K562 (cell line): ENCODE results near the gene MAML3.

Source experiments
- BRD4 ChIP-seq: fragments of 200-600 bp; sonication (generic); IDR thresholded peaks from 2 replicates; pipeline ENCODE4 v1.6.1; 2017; ENCODE audit warnings: inconsistent platforms
- E4F1 ChIP-seq: fragments of 250-450 bp; sonication (Bioruptor Pico); IDR thresholded peaks from 2 replicates; pipeline ENCODE4 v1.5.0; 2021; ENCODE audit warnings: mild to moderate bottlenecking, borderline replicate concordance
- MAFK ChIP-seq: IDR thresholded peaks from 2 replicates; pipeline ENCODE4 v1.6.1; 2011; ENCODE audit warnings: low read length, improper control_type of control experiment
- NFIX ChIP-seq: fragments of 250-450 bp; sonication (Bioruptor Pico); IDR thresholded peaks from 2 replicates; pipeline ENCODE4 v1.4.0; 2020; ENCODE audit warnings: low read depth, mild to moderate bottlenecking, moderate library complexity
- NFYB ChIP-seq: IDR thresholded peaks from 2 replicates; pipeline ENCODE4 v1.6.1; 2011; ENCODE audit warnings: mild to moderate bottlenecking, moderate library complexity; ENCODE audit not compliant: insufficient read length; ENCODE audit errors: extremely low read depth
- POLR2AphosphoS5 ChIP-seq: IDR thresholded peaks from 2 replicates; pipeline ENCODE4 v1.6.1; 2011; ENCODE audit warnings: mild to moderate bottlenecking, low read depth, low read length, moderate library complexity; ENCODE audit not compliant: control insufficient read depth, insufficient read depth
- TFAM ChIP-seq: fragments of 250-450 bp; sonication (Bioruptor Pico); conservative IDR thresholded peaks from 2 replicates; pipeline ENCODE4 v1.5.0; 2021; ENCODE audit warnings: mild to moderate bottlenecking, moderate library complexity
- U2AF1 ChIP-seq: fragments of 200-400 bp; formaldehyde crosslinking; optimal IDR thresholded peaks from 2 replicates; pipeline ENCODE3; 2017; ENCODE audit warnings: mild to moderate bottlenecking, low read depth, low read length, moderate library complexity
- ZNF12 ChIP-seq: sonication (generic); formaldehyde crosslinking; IDR thresholded peaks from 2 replicates; pipeline ENCODE4 v1.4.0; 2020; ENCODE audit warnings: mild to moderate bottlenecking, missing genetic modification reagents
- TF ChIP-seq, protein P1 (sequence below): sonication (generic); formaldehyde crosslinking; IDR thresholded peaks from 2 replicates; pipeline ENCODE4 v1.9.0; 2022; ENCODE audit warnings: mild to moderate bottlenecking, missing genetic modification reagents

DNA sequence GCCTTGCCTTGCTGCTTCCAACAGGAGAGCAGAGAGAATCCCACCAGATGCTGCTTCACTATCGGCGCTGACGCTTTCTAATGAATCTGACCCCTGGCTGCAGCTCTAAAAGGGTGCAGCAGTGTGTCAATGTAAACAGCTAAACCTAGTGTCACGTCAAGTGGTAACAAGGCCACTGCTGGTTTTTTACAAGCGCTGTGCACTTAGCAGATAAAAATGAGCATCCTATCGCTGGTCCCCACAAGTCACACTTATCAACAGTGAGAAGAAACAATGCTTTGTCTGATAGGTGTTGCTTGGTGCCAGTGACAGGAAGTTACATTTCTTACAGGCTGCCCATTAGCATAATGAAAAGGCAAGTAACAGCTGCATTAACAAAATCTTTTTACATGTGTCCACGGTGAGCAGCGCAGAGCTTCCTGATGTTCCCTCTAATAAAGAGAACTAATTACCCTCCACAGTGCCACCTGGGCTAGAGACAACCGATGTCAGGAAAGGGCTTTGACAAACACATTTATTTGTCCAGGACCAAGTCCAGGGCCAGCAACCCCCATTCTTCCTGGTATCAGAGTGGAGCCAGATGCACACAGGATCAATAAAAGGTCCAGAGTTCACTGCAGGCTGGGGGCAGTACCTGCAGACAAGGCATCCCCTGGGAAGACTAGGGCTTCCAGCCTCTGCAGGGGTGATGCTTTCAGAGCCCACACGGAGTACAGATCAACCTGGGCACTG, 312.4 kb downstream of the MAML3 start:
- TF ChIP-seq E4F1 = no peak
- TF ChIP-seq, protein P1, sequence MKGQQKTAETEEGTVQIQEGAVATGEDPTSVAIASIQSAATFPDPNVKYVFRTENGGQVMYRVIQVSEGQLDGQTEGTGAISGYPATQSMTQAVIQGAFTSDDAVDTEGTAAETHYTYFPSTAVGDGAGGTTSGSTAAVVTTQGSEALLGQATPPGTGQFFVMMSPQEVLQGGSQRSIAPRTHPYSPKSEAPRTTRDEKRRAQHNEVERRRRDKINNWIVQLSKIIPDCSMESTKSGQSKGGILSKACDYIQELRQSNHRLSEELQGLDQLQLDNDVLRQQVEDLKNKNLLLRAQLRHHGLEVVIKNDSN = no peak
- no peak for TF ChIP-seq U2AF1
- no peak for TF ChIP-seq BRD4
- TF ChIP-seq TFAM (CRISPR knock-in tag) = no peak
- no peak for TF ChIP-seq MAFK
- no peak for TF ChIP-seq NFIX (CRISPR knock-in tag)
- peak; percentile 51; the same call in 1 of the 2 replicates for TF ChIP-seq POLR2AphosphoS5
- no peak for TF ChIP-seq NFYB
- TF ChIP-seq ZNF12 (CRISPR knock-in tag) = peak; percentile 85; the same call in 1 of the 2 replicates
